HepG2 (cell line): Measurements from ENCODE around the gene C3orf18. TPM values are rescaled to one million over a fixed set of nuclear protein-coding genes. Genes with fewer than 3 reads are reported as not detected.

Experiments used
- ATF6 ChIP-seq: sonication (generic); formaldehyde crosslinking; conservative IDR thresholded peaks from 2 replicates; pipeline ENCODE4 v1.4.0; 2020; ENCODE audit warnings: missing genetic modification reagents
- CAMTA2 ChIP-seq: sonication (generic); formaldehyde crosslinking; IDR thresholded peaks from 2 replicates; pipeline ENCODE4 v1.4.0; 2020; ENCODE audit warnings: mild to moderate bottlenecking, missing genetic modification reagents, borderline replicate concordance
- EED ChIP-seq: sonication (generic); formaldehyde crosslinking; IDR thresholded peaks from 2 replicates; pipeline ENCODE4 v1.5.0; 2020; ENCODE audit warnings: mild to moderate bottlenecking, missing genetic modification reagents
- FOXO1 ChIP-seq: sonication (generic); formaldehyde crosslinking; IDR thresholded peaks from 2 replicates; pipeline ENCODE4 v1.4.0; 2020; ENCODE audit warnings: missing genetic modification reagents
- HMGXB3 ChIP-seq: sonication (generic); formaldehyde crosslinking; IDR thresholded peaks from 2 replicates; pipeline ENCODE4 v1.4.0; 2020; ENCODE audit warnings: missing genetic modification reagents, borderline replicate concordance
- RXRA ChIP-seq: sonication (generic); formaldehyde crosslinking; IDR thresholded peaks from 2 replicates; pipeline ENCODE4 v1.5.1; 2020; ENCODE audit warnings: missing genetic modification reagents
- THYN1 ChIP-seq: sonication (generic); formaldehyde crosslinking; IDR thresholded peaks from 2 replicates; pipeline ENCODE4 v1.8.1; 2023; ENCODE audit warnings: low read depth, mild to moderate bottlenecking, moderate library complexity, missing genetic modification reagents, borderline replicate concordance
- ZNF460 ChIP-seq: sonication (generic); formaldehyde crosslinking; IDR thresholded peaks from 2 replicates; pipeline ENCODE4 v1.5.1; 2020; ENCODE audit warnings: missing genetic modification reagents, mild to moderate bottlenecking, borderline replicate concordance
- ZNF484 ChIP-seq: sonication (generic); formaldehyde crosslinking; IDR thresholded peaks from 2 replicates; pipeline ENCODE4 v1.5.1; 2020; ENCODE audit warnings: mild to moderate bottlenecking, low read depth, missing genetic modification reagents, borderline replicate concordance
- polyA plus RNA-seq, 8 experiments: library from polyadenylated mRNA; depleted of rRNA in 3 of 8; stranded (reverse) in 7 of 8; unstranded in 1 of 8; fragments of >200 nt; fragmentation: Illumina TruSeq in 4 of 8; extraction: Trizol in 4 of 8; gene quantifications; 2 replicates each; pipeline versions ENCODE4 v1.2.1 to v1.2.3, GENCODE V29; 2011 to 2016; ENCODE audit warnings: low read depth in 4 of 8, missing spikeins in 1 of 8, mixed read lengths in 1 of 8; ENCODE audit not compliant: insufficient read depth in 1 of 8
- total RNA-seq, 5 experiments: library from RNA; depleted of rRNA; stranded (reverse); fragments of >200 nt; fragmentation: Illumina TruSeq; extraction: Trizol; gene quantifications; 2 replicates each; pipeline ENCODE4 v1.2.3, GENCODE V29; 2016; ENCODE audit warnings: low read depth in 1 of 5
- TF ChIP-seq, protein P1 (sequence below): sonication (generic); formaldehyde crosslinking; IDR thresholded peaks from 2 replicates; pipeline ENCODE4 v1.5.1; 2020; ENCODE audit warnings: mild to moderate bottlenecking, missing genetic modification reagents, borderline replicate concordance
- TF ChIP-seq, protein P2 (sequence below): sonication (generic); formaldehyde crosslinking; IDR thresholded peaks from 2 replicates; pipeline ENCODE4 v1.8.1; 2022; ENCODE audit warnings: low read depth, mild to moderate bottlenecking, missing genetic modification reagents

The C3orf18 gene
- total and polyA plus RNA-seq, 2 of the 13 experiments (the other 11 are each of a cell fraction or from before 2014, with no cell fraction given): 1.6 to 4.8 TPM

DNA sequence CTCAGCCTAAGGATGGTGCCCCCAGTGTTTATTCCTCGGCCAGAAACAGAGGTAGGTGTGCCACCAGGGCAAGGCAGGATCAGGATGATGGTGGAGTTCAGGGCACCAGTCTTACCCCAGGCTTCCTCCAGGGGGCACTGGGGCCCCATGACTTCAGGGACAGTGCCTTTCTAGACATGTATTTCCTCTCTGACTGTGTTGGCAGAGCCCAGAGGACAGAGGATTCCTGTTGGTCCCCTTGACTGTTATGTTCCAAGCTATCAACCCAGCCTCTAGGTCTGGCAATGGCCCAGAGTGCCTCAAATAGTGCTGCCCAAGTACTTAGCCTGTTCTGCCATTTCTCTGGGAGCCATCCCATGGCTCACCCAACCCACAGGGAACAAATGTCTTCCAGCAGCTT, 4.6 kb upstream of the C3orf18 start (continued):
- TF ChIP-seq, protein P1, sequence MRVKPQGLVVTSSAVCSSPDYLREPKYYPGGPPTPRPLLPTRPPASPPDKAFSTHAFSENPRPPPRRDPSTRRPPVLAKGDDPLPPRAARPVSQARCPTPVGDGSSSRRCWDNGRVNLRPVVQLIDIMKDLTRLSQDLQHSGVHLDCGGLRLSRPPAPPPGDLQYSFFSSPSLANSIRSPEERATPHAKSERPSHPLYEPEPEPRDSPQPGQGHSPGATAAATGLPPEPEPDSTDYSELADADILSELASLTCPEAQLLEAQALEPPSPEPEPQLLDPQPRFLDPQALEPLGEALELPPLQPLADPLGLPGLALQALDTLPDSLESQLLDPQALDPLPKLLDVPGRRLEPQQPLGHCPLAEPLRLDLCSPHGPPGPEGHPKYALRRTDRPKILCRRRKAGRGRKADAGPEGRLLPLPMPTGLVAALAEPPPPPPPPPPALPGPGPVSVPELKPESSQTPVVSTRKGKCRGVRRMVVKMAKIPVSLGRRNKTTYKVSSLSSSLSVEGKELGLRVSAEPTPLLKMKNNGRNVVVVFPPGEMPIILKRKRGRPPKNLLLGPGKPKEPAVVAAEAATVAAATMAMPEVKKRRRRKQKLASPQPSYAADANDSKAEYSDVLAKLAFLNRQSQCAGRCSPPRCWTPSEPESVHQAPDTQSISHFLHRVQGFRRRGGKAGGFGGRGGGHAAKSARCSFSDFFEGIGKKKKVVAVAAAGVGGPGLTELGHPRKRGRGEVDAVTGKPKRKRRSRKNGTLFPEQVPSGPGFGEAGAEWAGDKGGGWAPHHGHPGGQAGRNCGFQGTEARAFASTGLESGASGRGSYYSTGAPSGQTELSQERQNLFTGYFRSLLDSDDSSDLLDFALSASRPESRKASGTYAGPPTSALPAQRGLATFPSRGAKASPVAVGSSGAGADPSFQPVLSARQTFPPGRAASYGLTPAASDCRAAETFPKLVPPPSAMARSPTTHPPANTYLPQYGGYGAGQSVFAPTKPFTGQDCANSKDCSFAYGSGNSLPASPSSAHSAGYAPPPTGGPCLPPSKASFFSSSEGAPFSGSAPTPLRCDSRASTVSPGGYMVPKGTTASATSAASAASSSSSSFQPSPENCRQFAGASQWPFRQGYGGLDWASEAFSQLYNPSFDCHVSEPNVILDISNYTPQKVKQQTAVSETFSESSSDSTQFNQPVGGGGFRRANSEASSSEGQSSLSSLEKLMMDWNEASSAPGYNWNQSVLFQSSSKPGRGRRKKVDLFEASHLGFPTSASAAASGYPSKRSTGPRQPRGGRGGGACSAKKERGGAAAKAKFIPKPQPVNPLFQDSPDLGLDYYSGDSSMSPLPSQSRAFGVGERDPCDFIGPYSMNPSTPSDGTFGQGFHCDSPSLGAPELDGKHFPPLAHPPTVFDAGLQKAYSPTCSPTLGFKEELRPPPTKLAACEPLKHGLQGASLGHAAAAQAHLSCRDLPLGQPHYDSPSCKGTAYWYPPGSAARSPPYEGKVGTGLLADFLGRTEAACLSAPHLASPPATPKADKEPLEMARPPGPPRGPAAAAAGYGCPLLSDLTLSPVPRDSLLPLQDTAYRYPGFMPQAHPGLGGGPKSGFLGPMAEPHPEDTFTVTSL (CRISPR knock-in tag): no peak
- TF ChIP-seq, protein P2, sequence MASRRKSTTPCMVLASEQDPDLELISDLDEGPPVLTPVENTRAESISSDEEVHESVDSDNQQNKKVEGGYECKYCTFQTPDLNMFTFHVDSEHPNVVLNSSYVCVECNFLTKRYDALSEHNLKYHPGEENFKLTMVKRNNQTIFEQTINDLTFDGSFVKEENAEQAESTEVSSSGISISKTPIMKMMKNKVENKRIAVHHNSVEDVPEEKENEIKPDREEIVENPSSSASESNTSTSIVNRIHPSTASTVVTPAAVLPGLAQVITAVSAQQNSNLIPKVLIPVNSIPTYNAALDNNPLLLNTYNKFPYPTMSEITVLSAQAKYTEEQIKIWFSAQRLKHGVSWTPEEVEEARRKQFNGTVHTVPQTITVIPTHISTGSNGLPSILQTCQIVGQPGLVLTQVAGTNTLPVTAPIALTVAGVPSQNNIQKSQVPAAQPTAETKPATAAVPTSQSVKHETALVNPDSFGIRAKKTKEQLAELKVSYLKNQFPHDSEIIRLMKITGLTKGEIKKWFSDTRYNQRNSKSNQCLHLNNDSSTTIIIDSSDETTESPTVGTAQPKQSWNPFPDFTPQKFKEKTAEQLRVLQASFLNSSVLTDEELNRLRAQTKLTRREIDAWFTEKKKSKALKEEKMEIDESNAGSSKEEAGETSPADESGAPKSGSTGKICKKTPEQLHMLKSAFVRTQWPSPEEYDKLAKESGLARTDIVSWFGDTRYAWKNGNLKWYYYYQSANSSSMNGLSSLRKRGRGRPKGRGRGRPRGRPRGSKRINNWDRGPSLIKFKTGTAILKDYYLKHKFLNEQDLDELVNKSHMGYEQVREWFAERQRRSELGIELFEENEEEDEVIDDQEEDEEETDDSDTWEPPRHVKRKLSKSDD (CRISPR knock-in tag): no peak
- TF ChIP-seq HMGXB3 (CRISPR knock-in tag) (no peak), EED (CRISPR knock-in tag) (no peak), ZNF484 (no peak), RXRA (CRISPR knock-in tag) (peak; percentile 21; the same call in 1 of the 2 replicates), FOXO1 (CRISPR knock-in tag) (0 out of 2 replicates have a peak, but pooled peaks have one; percentile 20), CAMTA2 (CRISPR knock-in tag) (0 out of 2 replicates have a peak, but pooled peaks have one; percentile 15), THYN1 (CRISPR knock-in tag) (no peak), ZNF460 (CRISPR knock-in tag) (no peak), ATF6 (CRISPR knock-in tag) (no peak)
